ENCODE measurements around the gene C11orf42. TPM values are rescaled to one million over a fixed set of nuclear protein-coding genes. Genes with fewer than 3 reads are reported as not detected.

C11orf42 gene
- total RNA-seq, 2 donors from 2014 or later, result not detected

- TF ChIP-seq CTCF (conservative IDR thresholded peaks at IDR 0.05), result no peak
- no peaks in the 10 kb centered on the region for H3K9me3 Mint-ChIP-seq
- H3K4me1 Mint-ChIP-seq, result no peaks in the 10 kb centered on the region
- no peak overlapping the region for H3K27ac ChIP-seq (ENCODE audit: low read depth, low read length)
- no peaks in the 10 kb centered on the region for H3K27me3 Mint-ChIP-seq (ENCODE audit: insufficient read depth)
- no peaks in the 10 kb centered on the region for H3K9me3 ChIP-seq (ENCODE audit: control insufficient read depth, low read length)
- H3K27me3 ChIP-seq (ENCODE audit: control insufficient read depth, insufficient read depth, low read length, poor library complexity, severe bottlenecking), result no peaks in the 10 kb centered on the region
- no peak overlapping the region for H3K27ac Mint-ChIP-seq
- no peaks in the 10 kb centered on the region for H3K4me1 ChIP-seq (ENCODE audit: control insufficient read depth, insufficient read depth, low read length)
- no peak overlapping the region for H3K9ac ChIP-seq (ENCODE audit: extremely low read depth, low read length, poor library complexity, severe bottlenecking)
- H3K4me3 ChIP-seq (ENCODE audit: low read length), result no peak overlapping the region
- H3K4me3 Mint-ChIP-seq, result no peak overlapping the region
- DNase-seq, result no peak
- peaks cover 54% of the 10 kb centered on the region for H3K36me3 ChIP-seq (ENCODE audit: control insufficient read depth, insufficient read depth, low read length)
- 88 to 95% methylated on average over 1 to 3 of the region's 3 CpGs for WGBS, 2 experiments (ENCODE audit: insufficient coverage in 1 of 2, insufficient read length in 1 of 2)
- peaks cover 14% of the 10 kb centered on the region for H3K36me3 Mint-ChIP-seq (ENCODE audit: low read depth)
Measured at GRCh38 chr11:6203327-6203726, 2.0 kb upstream of the C11orf42 start.

GRCh38 chr11:6204706-6205105, 651 bp upstream of the C11orf42 start:
- Mint-ChIP-seq H3K27me3 (ENCODE audit: insufficient read depth) (no peaks in the 10 kb centered on the region), H3K27ac (no peak overlapping the region), H3K36me3 (ENCODE audit: low read depth) (peaks cover 25% of the 10 kb centered on the region), H3K4me3 (no peak overlapping the region), H3K9me3 (no peaks in the 10 kb centered on the region), H3K4me1 (no peaks in the 10 kb centered on the region)
- WGBS, 2 experiments (ENCODE audit: insufficient coverage in 1 of 2, insufficient read length in 1 of 2), result 93 to 100% methylated on average over 1 of the region's 1 CpG
- no peak for TF ChIP-seq CTCF (conservative IDR thresholded peaks at IDR 0.05)
- H3K9me3 ChIP-seq (ENCODE audit: control insufficient read depth, low read length), result no peaks in the 10 kb centered on the region
- no peak overlapping the region for H3K9ac ChIP-seq (ENCODE audit: extremely low read depth, low read length, poor library complexity, severe bottlenecking)
- no peak overlapping the region for H3K27ac ChIP-seq (ENCODE audit: low read depth, low read length)
- H3K36me3 ChIP-seq (ENCODE audit: control insufficient read depth, insufficient read depth, low read length), result peaks cover 66% of the 10 kb centered on the region
- H3K27me3 ChIP-seq (ENCODE audit: control insufficient read depth, insufficient read depth, low read length, poor library complexity, severe bottlenecking), result no peaks in the 10 kb centered on the region
- H3K4me3 ChIP-seq (ENCODE audit: low read length), result no peak overlapping the region
- H3K4me1 ChIP-seq (ENCODE audit: control insufficient read depth, insufficient read depth, low read length), result no peaks in the 10 kb centered on the region
- no peak for DNase-seq

GRCh38 chr11:6206456-6207180, 1.3 kb downstream of the C11orf42 start:
- Mint-ChIP-seq H3K9me3 (no peaks in the 10 kb centered on the region), H3K4me1 (no peaks in the 10 kb centered on the region), H3K4me3 (no peak overlapping the region)

More at GRCh38 chr11:6206456-6207180, 1.3 kb downstream of the C11orf42 start:
- Histone ChIP-seq H3K27ac (ENCODE audit: low read depth, low read length) (no peak overlapping the region), H3K9me3 (ENCODE audit: control insufficient read depth, low read length) (no peaks in the 10 kb centered on the region), H3K4me3 (ENCODE audit: low read length) (no peak overlapping the region), H3K27me3 (ENCODE audit: control insufficient read depth, insufficient read depth, low read length, poor library complexity, severe bottlenecking) (no peaks in the 10 kb centered on the region), H3K4me1 (ENCODE audit: control insufficient read depth, insufficient read depth, low read length) (no peaks in the 10 kb centered on the region), H3K9ac (ENCODE audit: extremely low read depth, low read length, poor library complexity, severe bottlenecking) (no peak overlapping the region), H3K36me3 (ENCODE audit: control insufficient read depth, insufficient read depth, low read length) (peaks cover 85% of the 10 kb centered on the region)
- Mint-ChIP-seq H3K36me3 (ENCODE audit: low read depth) (peaks cover 35% of the 10 kb centered on the region), H3K27ac (no peak overlapping the region), H3K27me3 (ENCODE audit: insufficient read depth) (no peaks in the 10 kb centered on the region)
- DNase-seq, result no peak
- no peak for TF ChIP-seq CTCF (conservative IDR thresholded peaks at IDR 0.05)
- 87 to 100% methylated on average over 3 of the region's 3 CpGs for WGBS, 2 experiments (ENCODE audit: insufficient coverage in 1 of 2, insufficient read length in 1 of 2)

Data from endodermal cell (in vitro differentiated cells).